SK-MEL-5 (cell line): ENCODE data around the gene TP53TG3F. TPM values are rescaled to one million over a fixed set of nuclear protein-coding genes. Genes with fewer than 3 reads are reported as not detected.
"Not testable (repeated sequence)": the region's sequence is repeated elsewhere in the genome, so short reads cannot be mapped to it uniquely, and the experiment has no call there.

Experiments
- DNase-seq: peaks from one replicate; pipeline ENCODE4 v3.0.0-alpha.2; 2016; ENCODE audit warnings: low read depth, low spot score
- in situ Hi-C: cut with HindIII; loops from 2 replicates; pipeline ENCODE4 v1.10.0; 2016; ENCODE audit warnings: low sequenced_read_pairs, high pct_unique_total_duplicates, low pct_unique_long_range_greater_than_20kb
- polyA plus RNA-seq, 2 experiments: library from polyadenylated mRNA; depleted of rRNA; stranded (reverse); fragments of >200 nt; gene quantifications; 2 replicates each; pipeline ENCODE4 v1.2.3, GENCODE V29; 2015
- small RNA-seq, 2 experiments: library from RNA; depleted of rRNA; stranded (forward); fragments of <200 nt; gene quantifications; one replicate each; pipeline ENCODE3, GENCODE V24; 2014
- total RNA-seq: library from RNA; depleted of rRNA; stranded (reverse); fragments of >200 nt; shearing (Covaris generic); gene quantifications from 2 replicates; pipeline ENCODE4 v1.2.3, GENCODE V29; 2014; rRNA removed

The TP53TG3F gene
- total RNA-seq, result not detected in 2 replicates
- polyA plus RNA-seq (2015; cell fraction: cytosol; rRNA removed), result not detected in 2 replicates
- polyA plus RNA-seq (2015; cell fraction: nucleus; rRNA removed), result 0.14 TPM in 1 of 2 replicates, not detected in the other

- in situ Hi-C loops, DNase-seq: not testable (repeated sequence)
These were observed at the start of gene TP53TG3F for GRCh38 chr16:33459312-33459711. Gene TP53TG3F, plus strand, starts transcription at chr16:33459612. Its CDS starts 68 bp downstream, at chr16:33459680.

GRCh38 chr16:33491611-33492010 lies 32.2 kb downstream of the TP53TG3F start:
- in situ Hi-C loops, DNase-seq: not testable (repeated sequence)

GRCh38 chr16:33507231-33507630 lies 47.8 kb downstream of the TP53TG3F start:
- not testable (repeated sequence) for DNase-seq

GRCh38 chr16:33509070-33509469 lies 49.7 kb downstream of the TP53TG3F start:
- in situ Hi-C loops, result not testable (repeated sequence)

More at GRCh38 chr16:33507231-33507630, 47.8 kb downstream of the TP53TG3F start:
- in situ Hi-C loops, result not testable (repeated sequence)

GRCh38 chr16:33509906-33510305 lies 50.5 kb downstream of the TP53TG3F start:
- in situ Hi-C loops, DNase-seq: not testable (repeated sequence)

More at GRCh38 chr16:33509070-33509469, 49.7 kb downstream of the TP53TG3F start:
- not testable (repeated sequence) for DNase-seq

Small RNAs within 50 kb of the gene (small RNA-seq; reads per million reads assigned to genes)
- gene AC136944.5, result 0 reads per million in 2 experiments
- 0 reads per million in 2 experiments for gene AC136944.6

Other genes starting within 250 kb of the TP53TG3F start
- not detected in 2 replicates for gene TP53TG3E, start 155.3 kb upstream of the TP53TG3F start, total RNA-seq
- not detected in 2 replicates for gene TP53TG3B, start 98.8 kb upstream of the TP53TG3F start, total RNA-seq